ENCODE measurements around the gene TTC33.

The TTC33 gene

GRCh38 chr5:40514976-40515375, 240.8 kb downstream of the TTC33 start:
- Histone ChIP-seq H3K9ac (ENCODE audit: low read length) (no peak overlapping the region), H3K27ac (ENCODE audit: low read length) (no peak overlapping the region), H3K9me3 (ENCODE audit: control insufficient read depth, low read depth, low read length) (no peaks in the 10 kb centered on the region), H3K36me3 (ENCODE audit: control insufficient read depth, low read depth, low read length) (no peaks in the 10 kb centered on the region), H3K27me3 (ENCODE audit: control insufficient read depth, insufficient read depth, low read length) (no peaks in the 10 kb centered on the region), H3K4me1 (ENCODE audit: control insufficient read depth, low read depth, low read length) (no peaks in the 10 kb centered on the region), H3K4me3 (ENCODE audit: low read length) (no peak overlapping the region)

DNA sequence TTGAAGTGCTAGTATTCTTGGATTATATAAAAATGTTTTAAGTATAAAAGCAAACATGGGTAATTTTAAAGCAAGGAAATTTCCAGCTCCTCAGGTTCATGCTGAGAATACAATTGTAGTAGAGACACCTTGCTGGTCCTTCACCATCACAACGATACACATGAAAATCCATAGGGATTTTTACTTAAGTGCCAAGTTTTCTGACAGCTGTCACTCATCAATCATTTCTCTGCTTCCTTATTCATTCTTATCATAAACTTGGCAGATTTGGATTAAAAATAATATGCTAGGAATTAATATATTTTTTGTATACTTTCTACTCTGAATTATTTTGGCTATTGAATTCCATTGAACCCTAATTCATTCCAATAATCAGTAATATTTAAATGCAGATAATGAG, 244.0 kb downstream of the TTC33 start:
- H3K36me3 ChIP-seq (ENCODE audit: control insufficient read depth, low read depth, low read length): no peaks in the 10 kb centered on the region
- no peak overlapping the region for H3K4me3 ChIP-seq (ENCODE audit: low read length)
- H3K27me3 ChIP-seq (ENCODE audit: control insufficient read depth, insufficient read depth, low read length): no peaks in the 10 kb centered on the region
- no peak overlapping the region for H3K27ac ChIP-seq (ENCODE audit: low read length)
- no peaks in the 10 kb centered on the region for H3K4me1 ChIP-seq (ENCODE audit: control insufficient read depth, low read depth, low read length)
- no peaks in the 10 kb centered on the region for H3K9me3 ChIP-seq (ENCODE audit: control insufficient read depth, low read depth, low read length)
- H3K9ac ChIP-seq (ENCODE audit: low read length): no peak overlapping the region

- Histone ChIP-seq H3K9me3 (ENCODE audit: control insufficient read depth, low read depth, low read length) (no peaks in the 10 kb centered on the region), H3K4me1 (ENCODE audit: control insufficient read depth, low read depth, low read length) (no peaks in the 10 kb centered on the region), H3K27ac (ENCODE audit: low read length) (no peak overlapping the region), H3K4me3 (ENCODE audit: low read length) (no peak overlapping the region), H3K36me3 (ENCODE audit: control insufficient read depth, low read depth, low read length) (no peaks in the 10 kb centered on the region), H3K27me3 (ENCODE audit: control insufficient read depth, insufficient read depth, low read length) (no peaks in the 10 kb centered on the region), H3K9ac (ENCODE audit: low read length) (no peak overlapping the region)
These were observed 248.7 kb downstream of the TTC33 start for GRCh38 chr5:40507095-40507494.

- no peaks in the 10 kb centered on the region for H3K27me3 ChIP-seq (ENCODE audit: control insufficient read depth, insufficient read depth, low read length)
- H3K27ac ChIP-seq (ENCODE audit: low read length): no peak overlapping the region
These were observed 250.7 kb downstream of the TTC33 start for GRCh38 chr5:40505031-40505430.

DNA sequence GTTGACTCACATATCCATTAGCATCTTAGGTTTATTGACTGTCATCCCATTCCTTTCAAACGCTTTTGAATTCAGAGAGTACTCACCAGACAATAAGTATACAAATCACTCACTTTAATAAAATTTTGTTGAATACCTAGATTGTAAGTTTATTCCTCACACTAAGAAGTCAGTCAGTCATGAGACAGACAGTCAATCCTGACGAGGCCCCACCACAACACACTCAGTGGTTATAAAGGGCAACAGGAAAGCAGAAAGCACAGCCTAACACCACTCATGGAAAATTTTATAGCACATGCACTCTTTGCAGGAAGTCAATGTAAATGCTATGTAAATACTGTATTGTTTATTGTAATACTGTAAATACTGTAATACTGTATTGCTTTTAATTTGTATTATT, 252.3 kb downstream of the TTC33 start:
- no peaks in the 10 kb centered on the region for H3K4me1 ChIP-seq (ENCODE audit: control insufficient read depth, low read depth, low read length)
- no peak overlapping the region for H3K4me3 ChIP-seq (ENCODE audit: low read length)
- no peaks in the 10 kb centered on the region for H3K27me3 ChIP-seq (ENCODE audit: control insufficient read depth, insufficient read depth, low read length)
- no peak overlapping the region for H3K27ac ChIP-seq (ENCODE audit: low read length)
- H3K9me3 ChIP-seq (ENCODE audit: control insufficient read depth, low read depth, low read length): no peaks in the 10 kb centered on the region
- no peaks in the 10 kb centered on the region for H3K36me3 ChIP-seq (ENCODE audit: control insufficient read depth, low read depth, low read length)
- no peak overlapping the region for H3K9ac ChIP-seq (ENCODE audit: low read length)

More at GRCh38 chr5:40505031-40505430, 250.7 kb downstream of the TTC33 start:
- no peaks in the 10 kb centered on the region for H3K9me3 ChIP-seq (ENCODE audit: control insufficient read depth, low read depth, low read length)
- no peak overlapping the region for H3K9ac ChIP-seq (ENCODE audit: low read length)
- no peaks in the 10 kb centered on the region for H3K36me3 ChIP-seq (ENCODE audit: control insufficient read depth, low read depth, low read length)
- H3K4me1 ChIP-seq (ENCODE audit: control insufficient read depth, low read depth, low read length): no peaks in the 10 kb centered on the region
- H3K4me3 ChIP-seq (ENCODE audit: low read length): no peak overlapping the region

GRCh38 chr5:40502736-40503135, 253.0 kb downstream of the TTC33 start:
- no peak overlapping the region for H3K4me3 ChIP-seq (ENCODE audit: low read length)
- H3K9ac ChIP-seq (ENCODE audit: low read length): no peak overlapping the region
- no peaks in the 10 kb centered on the region for H3K36me3 ChIP-seq (ENCODE audit: control insufficient read depth, low read depth, low read length)
- no peak overlapping the region for H3K27ac ChIP-seq (ENCODE audit: low read length)
- H3K9me3 ChIP-seq (ENCODE audit: control insufficient read depth, low read depth, low read length): no peaks in the 10 kb centered on the region
- no peaks in the 10 kb centered on the region for H3K4me1 ChIP-seq (ENCODE audit: control insufficient read depth, low read depth, low read length)
- H3K27me3 ChIP-seq (ENCODE audit: control insufficient read depth, insufficient read depth, low read length): no peaks in the 10 kb centered on the region

GRCh38 chr5:40501711-40502444, 253.9 kb downstream of the TTC33 start:
- Histone ChIP-seq H3K36me3 (ENCODE audit: control insufficient read depth, low read depth, low read length) (no peaks in the 10 kb centered on the region), H3K9me3 (ENCODE audit: control insufficient read depth, low read depth, low read length) (no peaks in the 10 kb centered on the region), H3K4me1 (ENCODE audit: control insufficient read depth, low read depth, low read length) (no peaks in the 10 kb centered on the region), H3K9ac (ENCODE audit: low read length) (no peak overlapping the region), H3K4me3 (ENCODE audit: low read length) (no peak overlapping the region), H3K27me3 (ENCODE audit: control insufficient read depth, insufficient read depth, low read length) (no peaks in the 10 kb centered on the region), H3K27ac (ENCODE audit: low read length) (no peak overlapping the region)

GRCh38 chr5:40499518-40500273, 256.1 kb downstream of the TTC33 start:
- Histone ChIP-seq H3K27ac (ENCODE audit: low read length) (no peak overlapping the region), H3K9me3 (ENCODE audit: control insufficient read depth, low read depth, low read length) (no peaks in the 10 kb centered on the region), H3K4me3 (ENCODE audit: low read length) (no peak overlapping the region), H3K4me1 (ENCODE audit: control insufficient read depth, low read depth, low read length) (no peaks in the 10 kb centered on the region), H3K9ac (ENCODE audit: low read length) (no peak overlapping the region), H3K36me3 (ENCODE audit: control insufficient read depth, low read depth, low read length) (no peaks in the 10 kb centered on the region), H3K27me3 (ENCODE audit: control insufficient read depth, insufficient read depth, low read length) (no peaks in the 10 kb centered on the region)

GRCh38 chr5:40499007-40499406, 256.8 kb downstream of the TTC33 start:
- Histone ChIP-seq H3K4me1 (ENCODE audit: control insufficient read depth, low read depth, low read length) (no peaks in the 10 kb centered on the region), H3K4me3 (ENCODE audit: low read length) (no peak overlapping the region), H3K9me3 (ENCODE audit: control insufficient read depth, low read depth, low read length) (no peaks in the 10 kb centered on the region), H3K9ac (ENCODE audit: low read length) (no peak overlapping the region), H3K27me3 (ENCODE audit: control insufficient read depth, insufficient read depth, low read length) (no peaks in the 10 kb centered on the region), H3K27ac (ENCODE audit: low read length) (no peak overlapping the region), H3K36me3 (ENCODE audit: control insufficient read depth, low read depth, low read length) (no peaks in the 10 kb centered on the region)

DNA sequence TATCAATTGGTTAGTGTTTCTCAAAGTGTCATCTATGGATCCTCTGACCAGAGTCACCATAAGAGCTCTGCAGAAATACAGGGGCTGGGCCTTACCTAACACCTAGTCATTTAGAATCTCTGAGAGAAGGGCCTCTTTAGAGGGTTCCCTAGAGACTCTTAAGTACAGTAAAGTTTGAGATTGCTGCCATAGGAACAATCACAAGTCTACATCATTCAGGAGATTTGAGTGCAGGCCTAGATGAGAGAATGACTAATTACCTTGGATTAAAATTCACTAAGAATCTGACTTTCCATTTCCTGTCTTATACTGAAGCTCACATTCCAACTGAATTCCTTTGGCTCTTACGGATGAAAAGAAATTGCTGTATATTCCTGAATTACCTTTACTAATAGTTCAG, 258.2 kb downstream of the TTC33 start:
- H3K9ac ChIP-seq (ENCODE audit: low read length): no peak overlapping the region
- H3K27ac ChIP-seq (ENCODE audit: low read length): no peak overlapping the region
- no peaks in the 10 kb centered on the region for H3K36me3 ChIP-seq (ENCODE audit: control insufficient read depth, low read depth, low read length)
- no peak overlapping the region for H3K4me3 ChIP-seq (ENCODE audit: low read length)
- H3K4me1 ChIP-seq (ENCODE audit: control insufficient read depth, low read depth, low read length): no peaks in the 10 kb centered on the region
- H3K9me3 ChIP-seq (ENCODE audit: control insufficient read depth, low read depth, low read length): no peaks in the 10 kb centered on the region
- H3K27me3 ChIP-seq (ENCODE audit: control insufficient read depth, insufficient read depth, low read length): no peaks in the 10 kb centered on the region

GRCh38 chr5:40495237-40495635, 260.5 kb downstream of the TTC33 start:
- no peak overlapping the region for H3K27ac ChIP-seq (ENCODE audit: low read length)
- no peak overlapping the region for H3K9ac ChIP-seq (ENCODE audit: low read length)
- H3K4me3 ChIP-seq (ENCODE audit: low read length): no peak overlapping the region
- no peaks in the 10 kb centered on the region for H3K9me3 ChIP-seq (ENCODE audit: control insufficient read depth, low read depth, low read length)
- no peaks in the 10 kb centered on the region for H3K4me1 ChIP-seq (ENCODE audit: control insufficient read depth, low read depth, low read length)
- H3K36me3 ChIP-seq (ENCODE audit: control insufficient read depth, low read depth, low read length): no peaks in the 10 kb centered on the region
- no peaks in the 10 kb centered on the region for H3K27me3 ChIP-seq (ENCODE audit: control insufficient read depth, insufficient read depth, low read length)
